GM21825 (cell line): Measurements from ENCODE around the gene TEDC2.

Experiments used
- ATAC-seq: cut with Tn5 transposase; IDR thresholded peaks from one replicate; pipeline ENCODE4 v1.9.1; 2021; ENCODE audit warnings: mild to moderate bottlenecking, moderate library complexity; ENCODE audit not compliant: unreplicated experiment

Gene TEDC2

GRCh38 chr16:2465653-2466415, 5.9 kb downstream of the TEDC2 start:
- ATAC-seq, result no peak

- ATAC-seq, result no peak
These were observed 7.0 kb downstream of the TEDC2 start for GRCh38 chr16:2466667-2467527.

GRCh38 chr16:2467528-2468232, 7.8 kb downstream of the TEDC2 start:
- no peak for ATAC-seq

- no peak for ATAC-seq
These were observed 8.4 kb downstream of the TEDC2 start for GRCh38 chr16:2468233-2468724.

GRCh38 chr16:2468725-2469398, 9.0 kb downstream of the TEDC2 start:
- ATAC-seq, result peak; percentile 38

GRCh38 chr16:2469399-2470233, 9.7 kb downstream of the TEDC2 start:
- no peak for ATAC-seq

- no peak for ATAC-seq
These were observed 10.3 kb downstream of the TEDC2 start for GRCh38 chr16:2470234-2470601.

- ATAC-seq, result no peak
These were observed 10.7 kb downstream of the TEDC2 start for GRCh38 chr16:2470603-2471015.

GRCh38 chr16:2471016-2471652, 11.2 kb downstream of the TEDC2 start, which contains the start of gene NTN3:
NTN3 (plus strand) TSS chr16:2471297; CDS start chr16:2471702, 405 bp downstream.
- ATAC-seq, result no peak

GRCh38 chr16:2471653-2472487, 12.0 kb downstream of the TEDC2 start:
- ATAC-seq, result no peak

GRCh38 chr16:2472488-2472864, 12.6 kb downstream of the TEDC2 start:
- ATAC-seq, result no peak

- no peak for ATAC-seq
These were observed 13.1 kb downstream of the TEDC2 start for GRCh38 chr16:2472885-2473445.

GRCh38 chr16:2473446-2473926, 13.6 kb downstream of the TEDC2 start:
- ATAC-seq, result no peak

- peak; percentile 26 for ATAC-seq
These were observed 14.3 kb downstream of the TEDC2 start for GRCh38 chr16:2473999-2474876.

GRCh38 chr16:2474877-2475412, 15.0 kb downstream of the TEDC2 start, which contains the start of gene TBC1D24:
TBC1D24 (plus strand) TSS chr16:2475127; CDS start chr16:2496149, 21,022 bp downstream.
- peak; percentile 44 for ATAC-seq
